Femur (tissue), 1 donor: ENCODE data around the gene ACOT11.

ENCODE experiments used
- DNase-seq: peaks from one replicate; pipeline ENCODE4 v3.0.0-alpha.2; 2017

Gene ACOT11

GRCh38 chr1:54565113-54565501, 17.1 kb downstream of the ACOT11 start:
- DNase-seq = no peak

GRCh38 chr1:54566438-54567141, 18.6 kb downstream of the ACOT11 start:
- no peak for DNase-seq

DNA sequence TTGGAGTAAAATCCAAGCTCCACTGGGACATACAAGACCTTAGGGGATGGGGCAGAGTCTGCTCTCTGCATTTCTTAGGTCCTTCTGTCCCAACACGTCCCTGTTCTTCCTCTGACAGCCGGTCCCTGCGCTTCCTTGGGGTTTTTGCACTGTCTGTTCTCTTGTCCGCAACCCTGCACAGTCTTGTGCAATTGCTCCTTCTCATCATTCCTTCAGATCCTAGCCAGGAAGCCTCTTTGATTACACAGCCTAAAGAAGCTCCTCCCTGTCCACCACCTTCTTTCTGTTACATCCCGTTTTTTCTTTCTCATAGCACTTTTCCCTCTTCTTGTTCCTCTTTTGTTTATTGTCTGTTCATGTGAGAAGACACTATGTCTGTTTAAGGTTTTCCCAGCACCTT, 19.9 kb downstream of the ACOT11 start:
- no peak for DNase-seq

- DNase-seq = peak; percentile 61
These were observed 21.3 kb downstream of the ACOT11 start for GRCh38 chr1:54569339-54569738.

GRCh38 chr1:54570161-54570560, 22.1 kb downstream of the ACOT11 start:
- no peak for DNase-seq

GRCh38 chr1:54571326-54571725, 23.3 kb downstream of the ACOT11 start:
- no peak for DNase-seq

DNA sequence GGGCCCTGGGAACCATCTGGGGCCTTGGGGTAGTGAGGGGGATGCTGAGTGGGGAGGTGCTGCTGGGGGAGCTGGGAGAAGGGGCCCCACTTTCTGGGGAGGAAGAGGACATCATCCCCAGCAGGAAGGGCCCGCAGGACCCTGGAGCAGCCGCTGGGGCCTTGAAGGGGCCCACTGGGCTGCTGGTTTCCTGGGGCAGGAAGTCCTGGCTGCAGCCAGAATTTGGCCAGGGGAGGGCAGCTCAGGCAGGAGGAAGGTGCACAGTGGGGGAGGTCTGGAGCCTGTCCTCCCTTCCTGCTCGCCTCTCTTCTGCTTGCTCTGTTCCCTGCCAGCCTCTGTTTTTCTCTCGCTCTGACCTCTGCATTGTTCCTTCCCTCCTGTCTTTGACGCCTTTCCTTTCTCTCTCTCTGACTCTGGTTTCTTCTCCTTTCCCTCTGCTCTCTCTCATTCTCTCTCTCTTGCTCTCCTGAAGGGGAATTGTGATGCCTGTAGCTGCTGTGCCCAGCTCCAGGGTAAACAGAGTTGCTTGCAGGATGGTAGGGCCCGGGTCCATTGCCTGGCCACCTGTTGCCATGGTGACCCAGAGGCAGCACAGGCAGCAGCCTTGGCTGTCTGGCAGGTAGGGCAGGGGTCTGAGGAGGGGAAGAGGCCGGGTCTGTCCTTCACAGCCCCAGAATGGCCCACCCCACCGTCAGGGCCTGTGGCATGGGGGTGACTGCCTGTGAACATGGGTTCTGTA, 23.9 kb downstream of the ACOT11 start:
- DNase-seq = no peak

DNA sequence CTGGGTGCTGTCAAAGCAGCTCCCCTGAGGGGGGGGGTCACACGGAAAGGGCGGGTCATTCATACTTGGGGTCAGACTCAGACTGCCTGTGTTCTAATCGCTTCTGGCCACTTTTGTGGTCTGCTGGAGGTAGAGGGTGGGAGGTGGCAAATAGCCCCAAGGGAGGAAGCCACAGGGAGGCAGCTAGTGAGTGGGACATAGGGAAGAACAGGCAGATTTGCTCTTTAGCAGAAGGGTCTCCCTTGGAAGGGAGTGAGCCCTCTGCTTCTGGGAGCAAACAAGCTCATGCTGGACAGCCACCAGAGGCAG, 24.5 kb downstream of the ACOT11 start:
- DNase-seq = no peak

- no peak for DNase-seq
These were observed 26.2 kb downstream of the ACOT11 start for GRCh38 chr1:54574158-54574778.

GRCh38 chr1:54575161-54575560, 27.1 kb downstream of the ACOT11 start:
- no peak for DNase-seq

DNA sequence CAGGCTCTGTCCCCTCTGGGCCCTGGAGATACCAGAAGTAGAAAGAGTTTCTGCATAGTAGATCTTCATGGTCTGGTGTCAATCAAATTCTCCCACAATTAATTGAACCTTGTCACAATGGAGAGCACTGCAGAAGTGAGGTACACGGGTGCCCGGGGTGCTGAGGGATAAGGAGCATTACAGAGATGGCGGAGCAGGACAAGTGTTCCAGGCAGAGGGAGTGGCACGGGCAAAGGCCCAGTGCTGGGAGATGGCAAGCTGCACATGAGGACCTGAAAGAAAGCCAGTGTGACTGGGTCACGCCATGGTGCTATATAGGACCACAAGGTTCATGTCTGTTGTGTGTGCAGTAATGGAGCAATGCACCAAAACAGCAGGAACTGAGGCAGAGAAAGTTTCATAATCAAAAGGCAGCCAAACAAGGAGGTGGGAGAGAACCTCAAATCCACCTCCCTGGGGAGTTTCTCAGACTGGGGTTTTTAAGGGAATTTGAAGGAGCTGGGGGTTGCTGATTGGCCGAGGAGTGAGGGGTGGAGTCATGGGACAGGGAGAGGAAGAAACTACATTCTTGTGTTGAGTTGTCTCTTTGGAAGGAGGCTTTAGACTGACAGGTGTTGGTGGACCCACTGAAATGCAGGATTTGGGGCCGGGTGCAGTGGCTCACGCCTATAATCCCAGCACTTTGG, 27.7 kb downstream of the ACOT11 start:
- DNase-seq = no peak

GRCh38 chr1:54577612-54578011, 29.6 kb downstream of the ACOT11 start:
- peak; percentile 82 for DNase-seq

GRCh38 chr1:54579337-54579781, 31.3 kb downstream of the ACOT11 start:
- no peak for DNase-seq

DNA sequence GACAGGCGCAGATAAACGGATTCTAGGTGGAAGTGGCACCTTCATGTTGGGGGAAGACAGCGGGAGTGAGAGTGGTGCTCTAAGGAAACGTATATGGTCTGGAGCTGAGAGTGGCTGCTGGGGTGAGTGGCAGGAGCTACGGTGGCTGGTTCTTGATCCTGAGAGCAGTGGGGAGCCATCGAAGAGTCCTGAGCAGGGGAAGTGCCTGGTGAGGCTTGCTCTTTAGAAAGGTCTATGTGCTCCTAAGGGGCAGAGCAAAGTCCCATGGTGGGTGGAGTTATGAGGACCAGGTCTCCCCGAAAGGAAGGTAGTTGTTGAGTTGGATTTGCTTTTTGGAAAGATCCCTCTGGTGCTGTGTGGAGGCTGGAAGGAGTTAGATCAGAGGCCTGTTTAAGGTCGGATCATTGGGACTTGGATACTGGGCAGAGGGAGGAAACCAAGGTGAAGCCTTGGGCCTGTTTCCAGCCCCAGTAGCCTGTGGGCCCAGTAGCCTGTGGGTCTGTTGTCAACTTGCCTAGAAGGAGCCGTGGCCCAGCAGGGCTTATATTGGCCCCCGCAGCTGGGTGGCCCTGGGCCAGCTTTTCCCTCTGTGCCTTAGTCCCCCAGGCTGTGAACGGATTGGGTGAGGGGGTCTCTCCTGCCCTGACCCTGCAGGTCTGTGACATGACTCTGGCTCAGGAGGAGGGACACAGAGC, 33.0 kb downstream of the ACOT11 start:
- no peak for DNase-seq

- peak; percentile 92 for DNase-seq
These were observed 33.6 kb downstream of the ACOT11 start for GRCh38 chr1:54581621-54582035.

DNA sequence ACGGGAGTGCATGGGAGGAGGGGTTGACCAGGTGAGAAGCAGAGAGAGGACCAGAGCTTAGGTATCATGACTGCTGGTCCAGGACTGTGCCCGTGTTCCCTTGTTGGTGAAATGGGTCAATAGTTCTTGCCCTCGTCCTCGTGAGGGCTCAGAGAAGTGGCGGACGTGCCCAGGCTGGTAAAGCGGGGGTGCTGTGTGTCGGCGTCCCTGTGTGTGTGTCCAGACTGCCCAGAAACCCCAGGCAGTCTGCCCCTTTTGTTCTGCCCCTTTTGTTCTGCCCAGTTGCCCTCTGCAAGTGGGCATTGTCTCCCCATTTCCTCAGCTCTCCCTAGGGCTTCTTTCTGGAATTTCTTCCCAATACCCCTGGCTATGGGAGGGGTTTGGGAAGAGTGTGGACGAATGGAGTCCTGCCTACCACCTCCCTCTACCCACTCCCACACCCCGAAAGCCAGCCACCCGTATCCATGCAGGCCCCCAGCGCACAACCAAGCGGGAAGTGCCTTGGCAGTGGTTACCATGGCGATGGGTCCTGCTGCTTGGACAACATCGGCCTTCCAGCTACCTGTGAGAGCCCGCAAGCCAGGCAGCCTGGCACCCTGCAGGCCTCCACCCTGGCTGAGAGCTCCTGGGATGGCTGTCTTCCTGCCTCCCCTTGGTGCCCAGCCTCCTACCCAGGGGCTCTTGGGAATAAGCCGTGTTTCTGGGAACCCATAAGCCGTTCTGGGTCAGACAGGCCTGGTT, 34.7 kb downstream of the ACOT11 start:
- peak; percentile 47 for DNase-seq

GRCh38 chr1:54583307-54583686, 35.3 kb downstream of the ACOT11 start:
- DNase-seq = no peak

DNA sequence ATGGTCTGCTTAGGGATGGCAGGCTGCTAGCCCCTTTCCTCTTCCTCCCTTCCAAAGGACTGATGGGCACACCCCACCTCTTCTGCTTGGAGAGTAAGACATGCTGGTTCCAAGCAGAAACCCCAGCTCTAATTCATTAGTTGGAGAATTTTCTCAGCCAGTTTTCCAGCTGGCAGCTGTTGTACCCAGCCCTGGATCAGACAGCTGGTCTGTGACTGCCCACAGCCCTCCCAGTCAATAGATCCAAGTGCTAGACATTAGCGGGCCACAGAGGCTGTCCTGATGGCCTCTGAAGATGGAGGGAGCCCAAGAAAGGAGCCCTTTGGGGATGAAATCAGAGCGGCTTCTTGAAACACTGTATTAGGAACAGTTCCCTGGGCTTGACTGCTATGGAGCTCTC, 35.8 kb downstream of the ACOT11 start:
- DNase-seq = peak; percentile 75

DNA sequence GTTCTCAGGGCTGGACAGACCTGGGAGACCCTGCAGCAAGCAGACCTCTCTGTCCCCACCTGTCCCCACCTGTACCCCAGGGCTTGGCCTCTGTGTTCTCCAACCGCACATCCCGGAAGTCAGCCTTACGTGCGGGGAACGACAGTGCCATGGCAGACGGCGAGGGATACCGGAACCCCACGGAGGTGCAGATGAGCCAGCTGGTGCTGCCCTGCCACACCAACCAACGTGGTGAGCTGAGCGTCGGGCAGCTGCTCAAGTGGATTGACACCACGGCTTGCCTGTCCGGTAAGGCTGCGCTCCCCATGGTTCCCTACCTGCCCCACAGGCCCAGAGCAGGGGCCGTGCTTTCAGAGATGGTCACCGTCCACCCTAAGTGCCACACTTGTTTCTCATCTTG, 36.5 kb downstream of the ACOT11 start:
- no peak for DNase-seq

DNA sequence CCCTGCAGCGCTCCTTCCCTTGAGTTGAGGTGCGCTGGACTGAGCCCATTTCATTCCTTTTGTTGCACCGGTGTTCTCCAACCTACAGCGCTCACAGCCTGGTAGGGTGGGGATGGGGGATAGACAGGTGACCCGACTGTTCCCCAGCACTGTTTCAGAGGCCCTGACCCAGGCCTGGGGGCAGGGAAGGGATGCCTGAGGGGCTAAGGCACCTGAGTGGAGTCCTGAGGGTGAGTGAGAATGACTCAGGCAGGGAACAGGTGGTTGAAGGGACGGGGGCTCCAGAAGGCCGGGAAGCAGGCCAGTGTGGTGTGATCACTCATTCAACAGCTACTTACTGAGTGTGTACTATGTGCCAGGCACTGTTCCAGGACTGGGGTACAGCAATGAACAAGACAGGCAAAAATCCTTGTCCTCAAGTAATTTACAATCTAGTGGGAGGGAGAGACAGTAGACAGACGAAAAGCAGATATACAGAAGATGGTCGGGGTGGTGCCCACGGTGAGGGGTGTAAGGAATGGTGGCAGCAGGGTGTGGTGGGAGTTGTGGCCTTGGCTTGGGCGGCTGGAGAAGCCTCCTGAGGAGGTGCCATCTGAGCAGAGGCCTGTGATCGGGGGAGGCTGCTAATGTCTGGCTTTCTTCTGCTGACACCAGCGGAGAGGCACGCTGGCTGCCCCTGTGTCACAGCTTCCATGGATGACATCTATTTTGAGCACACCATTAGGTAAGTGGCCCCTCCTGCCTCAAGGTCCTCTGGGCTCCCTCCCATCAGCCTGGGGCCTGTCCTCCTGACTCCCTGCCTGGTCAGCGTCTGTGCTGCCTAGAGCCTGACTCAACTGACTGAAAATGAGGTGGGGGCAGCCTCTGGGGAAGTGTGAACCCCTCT, 37.4 kb downstream of the ACOT11 start:
- DNase-seq = no peak

DNA sequence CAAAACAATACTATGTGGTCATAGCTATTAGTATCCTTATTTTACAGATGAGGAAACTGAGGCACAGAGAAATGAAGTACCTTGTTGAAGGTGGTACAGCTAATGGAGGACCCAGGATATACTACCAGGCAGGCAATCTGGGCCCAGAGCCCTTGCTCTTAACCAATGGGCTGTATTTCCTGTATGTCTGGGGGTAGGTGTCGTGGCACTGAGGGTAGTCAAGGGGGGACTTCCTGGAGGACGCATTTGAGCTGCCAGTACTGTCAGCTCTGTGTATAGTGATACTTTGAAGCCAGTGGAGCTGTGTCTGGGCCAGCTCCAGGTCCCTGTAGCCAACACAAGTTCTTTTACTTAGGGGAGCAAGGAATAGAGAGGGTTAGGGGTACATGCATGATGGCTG, 40.3 kb downstream of the ACOT11 start:
- no peak for DNase-seq
